ENCODE data around the gene RPS19. TPM values are rescaled to one million over a fixed set of nuclear protein-coding genes. Genes with fewer than 3 reads are reported as not detected.

The RPS19 gene
- polyA plus RNA-seq, 1 donor from 2014 or later = 783 TPM

DNA sequence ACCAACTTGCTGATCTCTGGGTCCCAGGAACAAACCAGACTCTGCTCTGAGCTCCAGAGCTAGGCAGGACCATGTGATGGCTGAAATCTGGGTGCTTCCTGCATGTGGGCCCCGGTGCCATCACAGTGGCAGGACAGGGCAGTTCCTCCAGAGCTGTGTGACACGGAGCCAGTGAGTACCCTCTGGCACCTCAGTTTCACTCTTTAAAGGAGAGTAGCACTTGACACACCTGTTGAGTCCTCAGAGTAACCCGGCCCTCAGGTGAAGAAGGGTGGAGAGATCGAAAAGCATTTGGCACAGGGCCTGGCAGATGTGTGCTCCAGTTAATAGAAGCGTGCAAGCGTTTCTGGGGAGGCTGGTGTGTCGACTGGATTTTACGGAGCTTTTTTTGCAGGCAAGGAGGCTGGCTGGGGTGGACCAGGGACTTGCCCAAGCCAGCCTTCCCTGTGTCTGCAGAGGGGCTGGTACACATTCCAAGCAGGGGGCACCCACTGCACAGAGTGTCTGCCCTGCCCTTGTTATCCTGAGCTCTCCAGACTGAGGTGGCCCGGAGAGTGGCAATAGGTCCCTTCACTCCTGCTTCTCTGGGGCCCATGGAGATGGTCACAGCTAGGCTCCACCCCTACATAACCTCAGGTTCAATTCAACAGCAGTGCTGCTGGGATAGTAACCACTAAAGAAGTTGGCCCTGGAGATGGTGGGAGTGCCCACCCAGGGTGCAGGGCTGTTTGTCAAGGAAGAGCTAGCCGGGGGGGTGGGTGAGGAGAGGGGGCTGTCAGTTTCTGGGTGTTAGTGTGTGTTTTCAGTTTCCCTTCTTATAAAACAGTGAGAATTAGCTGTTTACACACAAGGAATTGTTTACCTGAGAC, 8.3 kb downstream of the RPS19 start:
- Histone ChIP-seq H3K4me3 (ENCODE audit: low read length) (no peak overlapping the region), H4K20me1 (ENCODE audit: insufficient read depth) (no peaks in the 10 kb centered on the region), H3F3A (ENCODE audit: insufficient read depth, low read length, poor library complexity, severe bottlenecking) (no peaks in the 10 kb centered on the region), H3K79me2 (replicated peaks; ENCODE audit: insufficient read depth, low read length) (peaks cover 9% of the 10 kb centered on the region), H3K4me2 (ENCODE audit: low read length) (no peak overlapping the region), H3K9me2 (ENCODE audit: insufficient read depth, low read length) (no peaks in the 10 kb centered on the region), H3K27ac (ENCODE audit: low read length) (no peak overlapping the region), H3K36me3 (ENCODE audit: insufficient read depth, low read length) (no peaks in the 10 kb centered on the region), H3K27me3 (ENCODE audit: insufficient read depth, low read depth, low read length) (no peaks in the 10 kb centered on the region), H3K9me3 (ENCODE audit: low read length) (no peaks in the 10 kb centered on the region), H3K9ac (ENCODE audit: low read length) (no peak overlapping the region), H2AFZ (ENCODE audit: low read depth, low read length) (no peak overlapping the region)
- TF ChIP-seq SMC3 (conservative IDR thresholded peaks at IDR 0.05; ENCODE audit: poor library complexity) (no peak), TAF1 (IDR thresholded peaks at IDR 0.05; ENCODE audit: low read depth) (no peak), EP300 (conservative IDR thresholded peaks at IDR 0.05; ENCODE audit: poor library complexity, severe bottlenecking) (no peak), MXI1 (conservative IDR thresholded peaks at IDR 0.05; ENCODE audit: poor library complexity, severe bottlenecking) (no peak), RAD21 (conservative IDR thresholded peaks at IDR 0.05) (no peak), EZH2 (IDR thresholded peaks at IDR 0.05; ENCODE audit: borderline replicate concordance, insufficient read depth, low read length, poor library complexity, severe bottlenecking) (no peak), POLR2AphosphoS5 (IDR thresholded peaks at IDR 0.05) (no peak)
- TF ChIP-seq, protein P1, sequence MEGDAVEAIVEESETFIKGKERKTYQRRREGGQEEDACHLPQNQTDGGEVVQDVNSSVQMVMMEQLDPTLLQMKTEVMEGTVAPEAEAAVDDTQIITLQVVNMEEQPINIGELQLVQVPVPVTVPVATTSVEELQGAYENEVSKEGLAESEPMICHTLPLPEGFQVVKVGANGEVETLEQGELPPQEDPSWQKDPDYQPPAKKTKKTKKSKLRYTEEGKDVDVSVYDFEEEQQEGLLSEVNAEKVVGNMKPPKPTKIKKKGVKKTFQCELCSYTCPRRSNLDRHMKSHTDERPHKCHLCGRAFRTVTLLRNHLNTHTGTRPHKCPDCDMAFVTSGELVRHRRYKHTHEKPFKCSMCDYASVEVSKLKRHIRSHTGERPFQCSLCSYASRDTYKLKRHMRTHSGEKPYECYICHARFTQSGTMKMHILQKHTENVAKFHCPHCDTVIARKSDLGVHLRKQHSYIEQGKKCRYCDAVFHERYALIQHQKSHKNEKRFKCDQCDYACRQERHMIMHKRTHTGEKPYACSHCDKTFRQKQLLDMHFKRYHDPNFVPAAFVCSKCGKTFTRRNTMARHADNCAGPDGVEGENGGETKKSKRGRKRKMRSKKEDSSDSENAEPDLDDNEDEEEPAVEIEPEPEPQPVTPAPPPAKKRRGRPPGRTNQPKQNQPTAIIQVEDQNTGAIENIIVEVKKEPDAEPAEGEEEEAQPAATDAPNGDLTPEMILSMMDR (IDR thresholded peaks at IDR 0.05; ENCODE audit: poor library complexity, severe bottlenecking) = no peak
- TF ChIP-seq, protein P2, sequence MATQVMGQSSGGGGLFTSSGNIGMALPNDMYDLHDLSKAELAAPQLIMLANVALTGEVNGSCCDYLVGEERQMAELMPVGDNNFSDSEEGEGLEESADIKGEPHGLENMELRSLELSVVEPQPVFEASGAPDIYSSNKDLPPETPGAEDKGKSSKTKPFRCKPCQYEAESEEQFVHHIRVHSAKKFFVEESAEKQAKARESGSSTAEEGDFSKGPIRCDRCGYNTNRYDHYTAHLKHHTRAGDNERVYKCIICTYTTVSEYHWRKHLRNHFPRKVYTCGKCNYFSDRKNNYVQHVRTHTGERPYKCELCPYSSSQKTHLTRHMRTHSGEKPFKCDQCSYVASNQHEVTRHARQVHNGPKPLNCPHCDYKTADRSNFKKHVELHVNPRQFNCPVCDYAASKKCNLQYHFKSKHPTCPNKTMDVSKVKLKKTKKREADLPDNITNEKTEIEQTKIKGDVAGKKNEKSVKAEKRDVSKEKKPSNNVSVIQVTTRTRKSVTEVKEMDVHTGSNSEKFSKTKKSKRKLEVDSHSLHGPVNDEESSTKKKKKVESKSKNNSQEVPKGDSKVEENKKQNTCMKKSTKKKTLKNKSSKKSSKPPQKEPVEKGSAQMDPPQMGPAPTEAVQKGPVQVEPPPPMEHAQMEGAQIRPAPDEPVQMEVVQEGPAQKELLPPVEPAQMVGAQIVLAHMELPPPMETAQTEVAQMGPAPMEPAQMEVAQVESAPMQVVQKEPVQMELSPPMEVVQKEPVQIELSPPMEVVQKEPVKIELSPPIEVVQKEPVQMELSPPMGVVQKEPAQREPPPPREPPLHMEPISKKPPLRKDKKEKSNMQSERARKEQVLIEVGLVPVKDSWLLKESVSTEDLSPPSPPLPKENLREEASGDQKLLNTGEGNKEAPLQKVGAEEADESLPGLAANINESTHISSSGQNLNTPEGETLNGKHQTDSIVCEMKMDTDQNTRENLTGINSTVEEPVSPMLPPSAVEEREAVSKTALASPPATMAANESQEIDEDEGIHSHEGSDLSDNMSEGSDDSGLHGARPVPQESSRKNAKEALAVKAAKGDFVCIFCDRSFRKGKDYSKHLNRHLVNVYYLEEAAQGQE (IDR thresholded peaks at IDR 0.05; ENCODE audit: borderline replicate concordance) = no peak

DNA sequence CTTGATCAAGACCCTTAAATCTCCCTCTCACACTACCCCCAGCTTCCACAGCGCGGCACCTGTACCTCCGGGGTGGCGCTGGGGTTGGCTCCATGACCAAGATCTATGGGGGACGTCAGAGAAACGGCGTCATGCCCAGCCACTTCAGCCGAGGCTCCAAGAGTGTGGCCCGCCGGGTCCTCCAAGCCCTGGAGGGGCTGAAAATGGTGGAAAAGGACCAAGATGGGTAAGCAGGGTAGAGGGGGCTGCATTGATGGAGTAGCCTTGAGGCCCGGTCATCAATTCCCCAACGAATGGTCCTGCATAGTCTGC, 8.9 kb downstream of the RPS19 start:
- Histone ChIP-seq H3K36me3 (ENCODE audit: insufficient read depth, low read length) (no peaks in the 10 kb centered on the region), H3K4me2 (ENCODE audit: low read length) (no peak overlapping the region), H3K4me3 (ENCODE audit: low read length) (no peak overlapping the region), H3K27ac (ENCODE audit: low read length) (no peak overlapping the region), H3K27me3 (ENCODE audit: insufficient read depth, low read depth, low read length) (no peaks in the 10 kb centered on the region), H3K79me2 (replicated peaks; ENCODE audit: insufficient read depth, low read length) (peaks cover 6% of the 10 kb centered on the region), H4K20me1 (ENCODE audit: insufficient read depth) (no peaks in the 10 kb centered on the region), H3K9me3 (ENCODE audit: low read length) (no peaks in the 10 kb centered on the region), H2AFZ (ENCODE audit: low read depth, low read length) (no peak overlapping the region), H3K9me2 (ENCODE audit: insufficient read depth, low read length) (no peaks in the 10 kb centered on the region), H3F3A (ENCODE audit: insufficient read depth, low read length, poor library complexity, severe bottlenecking) (no peaks in the 10 kb centered on the region), H3K9ac (ENCODE audit: low read length) (no peak overlapping the region)
- TF ChIP-seq MXI1 (conservative IDR thresholded peaks at IDR 0.05; ENCODE audit: poor library complexity, severe bottlenecking) (no peak), TAF1 (IDR thresholded peaks at IDR 0.05; ENCODE audit: low read depth) (no peak)
- TF ChIP-seq, protein P2 (IDR thresholded peaks at IDR 0.05; ENCODE audit: borderline replicate concordance) = no peak
- TF ChIP-seq, protein P1 (IDR thresholded peaks at IDR 0.05; ENCODE audit: poor library complexity, severe bottlenecking) = no peak
